G401.6 (cell line): ENCODE measurements around the gene HAND2.

ENCODE experiments used
- FAIRE-seq: peaks from 2 replicates; lab custom pipeline; 2012; peaks lifted over from hg19 to GRCh38; lab: Jason Lieb, UNC

HAND2 gene

GRCh38 chr4:173535957-173536356 lies 5.9 kb upstream of the HAND2 start:
- no peak for FAIRE-seq

- no peak for FAIRE-seq
Measured at GRCh38 chr4:173535165-173535902, 5.3 kb upstream of the HAND2 start.

- FAIRE-seq: no peak
Measured at GRCh38 chr4:173534434-173534833, 4.4 kb upstream of the HAND2 start.

- no peak for FAIRE-seq
Measured at GRCh38 chr4:173532725-173533511, 2.9 kb upstream of the HAND2 start.

GRCh38 chr4:173531086-173531965 lies 1.3 kb upstream of the HAND2 start:
- FAIRE-seq: no peak

GRCh38 chr4:173530326-173531085 lies 477 bp upstream of the HAND2 start:
- no peak for FAIRE-seq

GRCh38 chr4:173528378-173529321 lies 1.4 kb downstream of the HAND2 start:
- FAIRE-seq: no peak

GRCh38 chr4:173527103-173527891 lies 2.7 kb downstream of the HAND2 start:
- FAIRE-seq: no peak

- FAIRE-seq: no peak
Measured at GRCh38 chr4:173526724-173527102, 3.3 kb downstream of the HAND2 start.

GRCh38 chr4:173526027-173526482 lies 4.0 kb downstream of the HAND2 start:
- FAIRE-seq: no peak

- FAIRE-seq: no peak
Measured at GRCh38 chr4:173525118-173526011, 4.7 kb downstream of the HAND2 start.

GRCh38 chr4:173524218-173525117 lies 5.6 kb downstream of the HAND2 start:
- FAIRE-seq: no peak

- FAIRE-seq: no peak
Measured at GRCh38 chr4:173522951-173523395, 7.1 kb downstream of the HAND2 start.

GRCh38 chr4:173522160-173522950 lies 7.7 kb downstream of the HAND2 start:
- FAIRE-seq: no peak

GRCh38 chr4:173521467-173522159 lies 8.4 kb downstream of the HAND2 start:
- FAIRE-seq: no peak

GRCh38 chr4:173520921-173521466 lies 9.0 kb downstream of the HAND2 start:
- no peak for FAIRE-seq
